ENCODE data around the gene CDC42EP5. TPM values are rescaled to one million over a fixed set of nuclear protein-coding genes. Genes with fewer than 3 reads are reported as not detected.
A peak's percentile ranks its signal among the peaks of the same experiment; 100 is the strongest.

Gene CDC42EP5
- total and polyA plus RNA-seq, 2 donors (not counting 1 experiment from before 2014, with no cell fraction given): not detected

- DNase-seq: peak; percentile 53
- Mint-ChIP-seq H3K4me1 (peaks cover 10% of the 10 kb centered on the region), H3K27ac (no peak overlapping the region), H3K4me3 (peak overlapping the region; percentile 67), H3K9me3 (ENCODE audit: insufficient read depth) (no peaks in the 10 kb centered on the region), H3K27me3 (peaks cover 17% of the 10 kb centered on the region)
- Histone ChIP-seq H4K20me1 (ENCODE audit: control insufficient read depth, insufficient read depth, low read length, poor library complexity, severe bottlenecking) (peaks cover 5% of the 10 kb centered on the region), H3K27me3 (replicated peaks in 1 of 4; ENCODE audit: control extremely low read depth in 1 of 4, control insufficient read depth in 3 of 4, insufficient read depth in 4 of 4, low read length in 3 of 4) (peaks cover 0 to 29% (median 10%) of the 10 kb centered on the region in 4 experiments), H3K79me2 (ENCODE audit: control insufficient read depth, insufficient read depth, low read length) (peaks cover 5% of the 10 kb centered on the region), H3K4me2 (replicated peaks; ENCODE audit: low read depth, low read length, poor library complexity, severe bottlenecking) (peak overlapping the region; percentile 62), H2AFZ (ENCODE audit: insufficient read depth, low read depth, low read length, poor library complexity, severe bottlenecking) (peak overlapping the region; percentile 4), H3K9me3 (ENCODE audit: control extremely low read depth in 1 of 3, control insufficient read depth in 2 of 3, insufficient read depth in 1 of 3, low read length in 2 of 3) (peaks cover 0 to 3% (median 0%) of the 10 kb centered on the region in 3 donors), H3K4me3 (ENCODE audit: control extremely low read depth in 1 of 5, extremely low read depth in 1 of 5, insufficient read depth in 1 of 5, low read depth in 2 of 5, low read length in 4 of 5) (peak overlapping the region in 1 of 5 experiments; percentile 41), H3K9ac (ENCODE audit: low read length) (no peak overlapping the region), H3K36me3 (replicated peaks in 1 of 2; ENCODE audit: control extremely low read depth in 1 of 2, control insufficient read depth in 1 of 2, extremely low read depth in 1 of 2, insufficient read depth in 2 of 2, low read length in 1 of 2) (no peaks in the 10 kb centered on the region), H3K4me1 (ENCODE audit: control insufficient read depth in 2 of 2, insufficient read depth in 2 of 2, low read length in 2 of 2) (peaks cover 14 to 22% of the 10 kb centered on the region in 2 donors), H3K27ac (ENCODE audit: low read length in 2 of 2) (no peak overlapping the region)
- WGBS (ENCODE audit: insufficient coverage): 8% methylated on average over 33 of the region's 43 CpGs
- peak; percentile 79 for ATAC-seq (ENCODE audit: low read depth)
- POLR2A ChIA-PET: interaction anchor here (1.4 kb wide), 1 partner anchor 18 kb away, joined by 7 read pairs; the partner anchor contains the start of gene LENG8
- CTCF ChIA-PET: interaction anchor here (0.6 kb wide), 1 partner anchor 165 kb away, joined by 3 read pairs; no protein-coding TSS in a partner anchor
- intact Hi-C loops (cut with micrococcal nuclease): no loop called here
- TF ChIP-seq CTCF (IDR thresholded peaks at IDR 0.05): peak; percentile 24
- TF ChIP-seq EZH2 (IDR thresholded peaks at IDR 0.05; ENCODE audit: borderline replicate concordance, insufficient read depth, low read depth, low read length, poor library complexity, severe bottlenecking): no peak
Measured at GRCh38 chr19:54430306-54431254, 42.5 kb downstream of the CDC42EP5 start.

Data from B cell (primary cell).